GM12865 (cell line): ENCODE data around the gene CETN2.
"Not testable (repeated sequence)": the region's sequence is repeated elsewhere in the genome, so short reads cannot be mapped to it uniquely, and the experiment has no call there.

Experiments used
- DNase-seq: peaks from one replicate; pipeline ENCODE4 v3.0.0; 2010; ENCODE audit warnings: low read depth
- H3K4me3 ChIP-seq: 2 replicates; pipeline ENCODE4 v1.5.1; 2011; ENCODE audit warnings: mild to moderate bottlenecking, low read depth, low read length, control low read depth
- TF ChIP-seq, protein P1 (sequence below): IDR thresholded peaks from 2 replicates; pipeline ENCODE4 v1.5.1; 2011; ENCODE audit warnings: low read length, control low read depth, low read depth, inconsistent platforms; ENCODE audit not compliant: insufficient read depth; ENCODE audit errors: missing control alignments

Gene CETN2

DNA sequence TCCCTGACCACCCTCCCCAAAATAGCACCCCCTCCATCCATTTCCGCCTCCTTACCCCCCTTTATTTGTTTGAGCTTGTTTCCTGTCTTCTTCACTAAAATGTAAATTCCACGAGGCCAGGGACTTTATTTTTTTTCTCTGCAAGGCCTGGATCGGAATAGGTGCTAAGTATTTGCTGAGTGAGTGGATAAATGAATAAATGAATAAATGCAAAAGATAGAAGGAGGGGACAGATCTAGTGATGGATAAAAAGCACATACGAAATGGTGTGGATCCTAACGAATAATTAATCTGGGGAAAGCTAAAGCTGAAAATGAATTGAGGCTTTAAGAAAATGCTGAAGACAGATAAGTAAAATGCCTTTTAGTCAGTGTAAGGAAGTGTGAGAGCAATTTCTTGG lies 12.2 kb downstream of the CETN2 start:
- H3K4me3 ChIP-seq: no peak overlapping the region
- TF ChIP-seq, protein P1, sequence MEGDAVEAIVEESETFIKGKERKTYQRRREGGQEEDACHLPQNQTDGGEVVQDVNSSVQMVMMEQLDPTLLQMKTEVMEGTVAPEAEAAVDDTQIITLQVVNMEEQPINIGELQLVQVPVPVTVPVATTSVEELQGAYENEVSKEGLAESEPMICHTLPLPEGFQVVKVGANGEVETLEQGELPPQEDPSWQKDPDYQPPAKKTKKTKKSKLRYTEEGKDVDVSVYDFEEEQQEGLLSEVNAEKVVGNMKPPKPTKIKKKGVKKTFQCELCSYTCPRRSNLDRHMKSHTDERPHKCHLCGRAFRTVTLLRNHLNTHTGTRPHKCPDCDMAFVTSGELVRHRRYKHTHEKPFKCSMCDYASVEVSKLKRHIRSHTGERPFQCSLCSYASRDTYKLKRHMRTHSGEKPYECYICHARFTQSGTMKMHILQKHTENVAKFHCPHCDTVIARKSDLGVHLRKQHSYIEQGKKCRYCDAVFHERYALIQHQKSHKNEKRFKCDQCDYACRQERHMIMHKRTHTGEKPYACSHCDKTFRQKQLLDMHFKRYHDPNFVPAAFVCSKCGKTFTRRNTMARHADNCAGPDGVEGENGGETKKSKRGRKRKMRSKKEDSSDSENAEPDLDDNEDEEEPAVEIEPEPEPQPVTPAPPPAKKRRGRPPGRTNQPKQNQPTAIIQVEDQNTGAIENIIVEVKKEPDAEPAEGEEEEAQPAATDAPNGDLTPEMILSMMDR: no peak
- DNase-seq: no peak

GRCh38 chrX:152817078-152817764 lies 13.3 kb downstream of the CETN2 start:
- DNase-seq: peak; percentile 15

DNA sequence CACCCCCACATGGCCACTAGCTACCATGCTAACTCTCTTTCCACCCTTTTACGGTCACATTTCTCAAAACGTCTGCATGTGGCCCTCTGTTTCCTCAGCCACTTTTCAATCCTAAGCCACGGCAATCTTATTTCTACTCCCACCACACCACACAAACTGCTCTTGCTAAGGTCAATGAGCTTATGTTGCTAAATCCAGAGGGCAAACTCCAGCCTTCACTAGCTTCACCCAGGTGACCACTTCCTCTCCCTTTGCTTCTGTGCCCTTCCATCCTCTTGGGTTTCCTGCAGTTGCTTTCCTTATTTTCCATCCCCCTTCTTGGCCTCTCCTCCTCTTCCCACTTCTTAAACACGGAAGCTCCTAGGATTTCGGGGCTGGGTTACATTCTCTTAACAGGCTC lies 16.5 kb downstream of the CETN2 start:
- TF ChIP-seq, protein P1: no peak
- DNase-seq: no peak
- no peak overlapping the region for H3K4me3 ChIP-seq

More at GRCh38 chrX:152817078-152817764, 13.3 kb downstream of the CETN2 start:
- H3K4me3 ChIP-seq: no peak overlapping the region
- TF ChIP-seq, protein P1: peak; percentile 33

DNA sequence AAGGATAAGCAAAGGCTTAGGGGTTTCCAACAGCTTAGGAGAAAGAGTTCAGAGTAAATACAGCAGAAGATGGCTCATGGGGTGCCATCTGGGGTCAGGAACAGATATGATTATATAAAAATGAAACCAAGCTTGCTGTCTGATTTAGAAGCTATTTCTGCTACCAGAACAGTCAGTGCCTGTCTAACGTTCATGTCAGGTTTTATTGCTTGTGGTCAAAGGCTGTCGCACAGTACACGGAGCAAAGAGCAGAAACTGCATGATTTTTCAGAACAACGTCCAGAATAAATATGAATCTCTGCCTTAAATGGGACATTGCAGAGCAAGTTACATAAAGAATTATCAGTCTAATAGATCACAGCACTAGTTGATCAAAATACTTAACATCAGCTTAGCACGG lies 17.4 kb downstream of the CETN2 start:
- TF ChIP-seq, protein P1: no peak
- no peak for DNase-seq

GRCh38 chrX:152810403-152810802 lies 20.2 kb downstream of the CETN2 start:
- DNase-seq: no peak
- TF ChIP-seq, protein P1: no peak
- no peak overlapping the region for H3K4me3 ChIP-seq

More for the DNA sequence above, 17.4 kb downstream of the CETN2 start:
- H3K4me3 ChIP-seq: no peak overlapping the region

DNA sequence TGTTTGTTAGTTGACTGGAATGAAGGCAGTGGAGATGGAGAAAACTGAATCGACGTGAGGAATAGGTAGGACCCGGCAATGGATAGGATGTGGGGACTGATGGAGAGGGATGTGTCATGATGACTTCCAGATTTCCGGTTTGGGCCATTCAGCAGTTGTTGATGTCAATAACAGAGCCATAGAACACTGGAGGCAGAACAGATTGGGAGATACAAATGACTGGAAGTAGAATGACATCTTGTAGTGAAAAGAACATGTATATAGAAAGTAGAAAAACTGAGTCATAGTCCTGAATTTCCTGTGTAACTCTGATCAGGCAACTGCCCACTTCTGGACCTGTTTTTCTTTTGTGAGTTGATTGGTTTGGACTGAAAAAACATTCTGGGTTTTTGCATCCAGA lies 24.5 kb downstream of the CETN2 start:
- TF ChIP-seq, protein P1: no peak
- H3K4me3 ChIP-seq: no peak overlapping the region
- no peak for DNase-seq

DNA sequence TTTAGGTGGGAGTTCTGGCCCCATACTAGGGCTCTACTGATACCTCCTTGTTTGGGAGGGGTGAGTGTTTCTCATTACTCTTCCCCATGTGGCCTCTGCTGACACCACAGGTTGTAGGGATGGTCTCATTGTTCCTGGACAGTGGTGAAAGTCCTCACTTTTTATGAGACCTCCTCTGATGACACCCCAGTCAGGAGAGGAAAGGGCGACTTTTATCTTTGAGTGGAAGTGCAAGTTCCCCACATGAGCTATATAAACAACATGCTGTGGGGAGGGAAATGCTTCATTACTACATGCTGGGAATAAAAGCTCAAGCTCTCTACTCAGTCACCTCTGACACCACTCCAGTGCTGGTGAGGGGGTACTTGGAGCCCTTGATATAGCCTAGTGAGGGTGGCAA lies 31.6 kb downstream of the CETN2 start:
- TF ChIP-seq, protein P1: no peak
- no peak for DNase-seq
- H3K4me3 ChIP-seq: no peak overlapping the region

- H3K4me3 ChIP-seq, DNase-seq: not testable (repeated sequence)
These were observed 43.5 kb downstream of the CETN2 start for GRCh38 chrX:152787062-152787461.
